ENCODE measurements around the gene ARV1. TPM values are rescaled to one million over a fixed set of nuclear protein-coding genes. Genes with fewer than 3 reads are reported as not detected.

ARV1 gene
- total RNA-seq, 1 donor from 2014 or later = 8.3 TPM

DNA sequence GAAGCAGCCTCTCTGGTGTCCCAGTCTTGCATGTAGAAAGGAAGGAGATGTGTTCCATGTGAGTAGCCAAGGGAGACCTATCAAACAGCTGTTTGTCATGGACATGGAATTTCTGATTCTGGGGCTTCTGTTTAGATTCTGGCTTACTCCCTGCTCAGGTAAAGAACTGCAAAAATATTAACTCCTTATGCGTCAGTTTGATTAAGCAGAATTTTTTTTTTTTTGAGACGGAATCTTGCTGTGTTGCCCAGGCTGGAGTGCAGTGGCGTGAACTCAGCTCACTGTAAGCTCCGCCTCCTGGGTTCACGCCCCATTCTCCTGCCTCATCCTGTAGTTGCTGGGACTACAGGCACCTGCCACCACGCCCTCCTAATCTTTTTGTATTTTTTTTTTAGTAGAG is 6.8 kb downstream of the ARV1 start:
- peaks cover 6% of the 10 kb centered on the region for H3K27me3 Mint-ChIP-seq (ENCODE audit: unreplicated experiment)
- peaks cover 8% of the 10 kb centered on the region for H3K36me3 Mint-ChIP-seq (ENCODE audit: low read depth, unreplicated experiment)
- DNase-seq (ENCODE audit: low spot score) = no peak
- H3K9me3 Mint-ChIP-seq (ENCODE audit: unreplicated experiment) = no peaks in the 10 kb centered on the region
- H3K27ac Mint-ChIP-seq (ENCODE audit: unreplicated experiment) = no peak overlapping the region
- no peak overlapping the region for H3K4me3 Mint-ChIP-seq (ENCODE audit: unreplicated experiment)
- TF ChIP-seq, protein P1, sequence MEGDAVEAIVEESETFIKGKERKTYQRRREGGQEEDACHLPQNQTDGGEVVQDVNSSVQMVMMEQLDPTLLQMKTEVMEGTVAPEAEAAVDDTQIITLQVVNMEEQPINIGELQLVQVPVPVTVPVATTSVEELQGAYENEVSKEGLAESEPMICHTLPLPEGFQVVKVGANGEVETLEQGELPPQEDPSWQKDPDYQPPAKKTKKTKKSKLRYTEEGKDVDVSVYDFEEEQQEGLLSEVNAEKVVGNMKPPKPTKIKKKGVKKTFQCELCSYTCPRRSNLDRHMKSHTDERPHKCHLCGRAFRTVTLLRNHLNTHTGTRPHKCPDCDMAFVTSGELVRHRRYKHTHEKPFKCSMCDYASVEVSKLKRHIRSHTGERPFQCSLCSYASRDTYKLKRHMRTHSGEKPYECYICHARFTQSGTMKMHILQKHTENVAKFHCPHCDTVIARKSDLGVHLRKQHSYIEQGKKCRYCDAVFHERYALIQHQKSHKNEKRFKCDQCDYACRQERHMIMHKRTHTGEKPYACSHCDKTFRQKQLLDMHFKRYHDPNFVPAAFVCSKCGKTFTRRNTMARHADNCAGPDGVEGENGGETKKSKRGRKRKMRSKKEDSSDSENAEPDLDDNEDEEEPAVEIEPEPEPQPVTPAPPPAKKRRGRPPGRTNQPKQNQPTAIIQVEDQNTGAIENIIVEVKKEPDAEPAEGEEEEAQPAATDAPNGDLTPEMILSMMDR (IDR thresholded peaks at IDR 0.05; ENCODE audit: unreplicated experiment) = no peak
- H3K4me1 Mint-ChIP-seq (ENCODE audit: unreplicated experiment) = peaks cover 22% of the 10 kb centered on the region

DNA sequence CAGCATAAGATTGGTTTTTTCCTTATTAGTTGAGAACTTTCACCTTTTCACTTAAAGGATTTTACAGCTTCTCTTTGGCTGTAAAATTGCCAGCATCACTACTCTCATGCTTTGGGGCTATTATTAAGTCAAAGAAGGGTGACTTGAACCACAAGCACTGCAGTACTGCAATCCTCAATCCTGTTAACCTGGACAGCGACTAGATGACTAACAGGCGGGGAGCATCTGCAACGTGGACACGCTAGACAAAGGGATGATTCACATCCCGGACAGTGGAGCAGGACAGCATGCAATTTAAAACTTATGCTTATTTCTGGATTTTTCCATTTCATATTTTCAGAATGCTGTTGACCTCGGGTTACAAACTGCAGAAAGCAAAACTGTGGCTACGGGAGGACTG is 8.1 kb downstream of the ARV1 start:
- Mint-ChIP-seq H3K9me3 (ENCODE audit: unreplicated experiment) (no peaks in the 10 kb centered on the region), H3K27me3 (ENCODE audit: unreplicated experiment) (peaks cover 6% of the 10 kb centered on the region), H3K36me3 (ENCODE audit: low read depth, unreplicated experiment) (peaks cover 11% of the 10 kb centered on the region), H3K27ac (ENCODE audit: unreplicated experiment) (no peak overlapping the region), H3K4me3 (ENCODE audit: unreplicated experiment) (no peak overlapping the region), H3K4me1 (ENCODE audit: unreplicated experiment) (peaks cover 22% of the 10 kb centered on the region)
- TF ChIP-seq, protein P1 (IDR thresholded peaks at IDR 0.05; ENCODE audit: unreplicated experiment) = no peak
- no peak for DNase-seq (ENCODE audit: low spot score)

DNA sequence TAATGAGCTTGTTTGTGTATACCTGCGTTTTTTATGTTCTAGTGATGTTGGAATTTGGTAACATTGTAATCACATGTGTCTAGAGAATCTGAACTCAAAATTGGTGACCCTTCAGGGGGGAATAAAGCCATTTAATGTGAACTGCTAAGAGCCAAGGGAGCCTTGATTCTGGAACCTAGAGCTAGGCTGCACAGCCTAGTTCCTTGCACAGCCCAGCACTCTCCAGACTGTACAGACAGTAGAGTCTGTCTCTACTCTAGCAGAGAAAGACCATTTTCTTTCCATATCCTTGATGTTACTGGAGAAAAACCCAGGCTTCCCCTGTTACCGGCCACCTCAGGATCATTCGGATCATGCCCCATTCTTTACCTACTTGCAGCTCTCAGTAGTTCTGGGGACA is 8.6 kb downstream of the ARV1 start:
- H3K4me3 Mint-ChIP-seq (ENCODE audit: unreplicated experiment) = no peak overlapping the region
- H3K36me3 Mint-ChIP-seq (ENCODE audit: low read depth, unreplicated experiment) = peaks cover 15% of the 10 kb centered on the region
- no peak for DNase-seq (ENCODE audit: low spot score)
- TF ChIP-seq, protein P1 (IDR thresholded peaks at IDR 0.05; ENCODE audit: unreplicated experiment) = no peak
- peaks cover 6% of the 10 kb centered on the region for H3K27me3 Mint-ChIP-seq (ENCODE audit: unreplicated experiment)
- no peaks in the 10 kb centered on the region for H3K9me3 Mint-ChIP-seq (ENCODE audit: unreplicated experiment)
- H3K4me1 Mint-ChIP-seq (ENCODE audit: unreplicated experiment) = peaks cover 22% of the 10 kb centered on the region
- no peak overlapping the region for H3K27ac Mint-ChIP-seq (ENCODE audit: unreplicated experiment)

DNA sequence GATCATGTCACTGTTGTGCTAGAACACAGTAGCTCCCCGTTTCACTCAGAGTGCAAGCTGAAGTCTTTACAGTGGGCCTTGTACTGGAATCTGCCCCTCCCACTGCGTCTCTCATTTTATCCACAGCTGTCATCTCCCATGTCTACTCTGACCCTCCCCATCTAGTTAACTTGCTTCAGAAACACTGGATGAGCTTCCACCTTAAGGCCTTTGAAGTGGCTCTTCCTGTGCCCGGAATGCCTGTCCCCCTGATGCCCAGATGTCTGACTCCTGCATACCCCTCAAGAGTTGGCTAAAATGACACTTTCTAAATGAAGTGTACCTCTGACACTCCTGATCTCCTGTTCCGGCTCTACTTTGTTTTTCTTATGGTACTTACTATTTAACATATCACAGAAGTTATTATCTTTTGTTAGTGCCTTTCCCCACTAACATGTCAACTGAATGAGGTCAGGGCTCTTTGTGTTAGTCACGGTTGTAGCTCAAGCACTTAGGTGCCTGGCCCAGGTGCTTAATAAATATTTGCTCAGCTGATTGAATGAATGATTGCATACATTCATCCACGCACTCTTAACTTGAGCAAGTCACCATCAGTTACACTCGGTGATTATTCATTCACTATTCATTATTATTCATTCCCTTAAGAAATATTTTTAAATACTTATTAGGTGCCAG is 13.3 kb downstream of the ARV1 start:
- no peak for DNase-seq (ENCODE audit: low spot score)
- H3K4me3 Mint-ChIP-seq (ENCODE audit: unreplicated experiment) = no peak overlapping the region
- TF ChIP-seq, protein P1 (IDR thresholded peaks at IDR 0.05; ENCODE audit: unreplicated experiment) = no peak
- no peaks in the 10 kb centered on the region for H3K27me3 Mint-ChIP-seq (ENCODE audit: unreplicated experiment)
- no peaks in the 10 kb centered on the region for H3K4me1 Mint-ChIP-seq (ENCODE audit: unreplicated experiment)
- no peaks in the 10 kb centered on the region for H3K9me3 Mint-ChIP-seq (ENCODE audit: unreplicated experiment)
- H3K27ac Mint-ChIP-seq (ENCODE audit: unreplicated experiment) = no peak overlapping the region
- peaks cover 8% of the 10 kb centered on the region for H3K36me3 Mint-ChIP-seq (ENCODE audit: low read depth, unreplicated experiment)

DNA sequence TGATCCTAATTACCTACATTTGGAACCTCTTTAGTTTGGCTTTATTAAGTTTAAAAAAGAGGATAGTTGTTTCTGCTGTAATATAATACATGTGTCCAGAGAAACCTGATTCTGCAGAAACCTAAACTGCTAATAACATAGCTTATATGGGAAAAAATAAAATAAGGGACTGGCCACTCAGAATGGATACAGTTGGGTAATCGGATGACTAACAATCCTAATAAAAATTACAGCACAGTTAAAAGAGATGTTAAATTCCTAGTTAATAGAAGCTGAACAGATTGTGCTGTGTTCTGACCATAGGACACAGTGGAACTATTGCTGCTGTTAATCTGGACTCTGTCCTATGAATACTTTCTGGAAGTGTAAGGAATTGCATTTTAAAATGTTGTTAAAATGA is 16.0 kb downstream of the ARV1 start:
- no peaks in the 10 kb centered on the region for H3K4me1 Mint-ChIP-seq (ENCODE audit: unreplicated experiment)
- no peak overlapping the region for H3K27ac Mint-ChIP-seq (ENCODE audit: unreplicated experiment)
- H3K9me3 Mint-ChIP-seq (ENCODE audit: unreplicated experiment) = no peaks in the 10 kb centered on the region
- peaks cover 8% of the 10 kb centered on the region for H3K36me3 Mint-ChIP-seq (ENCODE audit: low read depth, unreplicated experiment)
- no peaks in the 10 kb centered on the region for H3K27me3 Mint-ChIP-seq (ENCODE audit: unreplicated experiment)
- H3K4me3 Mint-ChIP-seq (ENCODE audit: unreplicated experiment) = no peak overlapping the region
- DNase-seq (ENCODE audit: low spot score) = no peak
- TF ChIP-seq, protein P1 (IDR thresholded peaks at IDR 0.05; ENCODE audit: unreplicated experiment) = no peak
